GM10266 (cell line): ENCODE data around the gene ZNF771.

ENCODE experiments used
- DNase-seq: peaks from one replicate; pipeline ENCODE4 v3.0.0; 2012; ENCODE audit errors: extremely low spot score
- CTCF ChIP-seq: IDR thresholded peaks from 2 replicates; pipeline ENCODE4 v1.5.1; 2012; ENCODE audit warnings: mild to moderate bottlenecking, low read depth; ENCODE audit not compliant: control insufficient read depth, insufficient read depth; ENCODE audit errors: missing control alignments

ZNF771 gene

GRCh38 chr16:30407102-30407803 lies at the start of gene ZNF771:
ZNF771 (plus strand) TSS chr16:30407606; CDS start chr16:30408054, 448 bp downstream.
- peak; percentile 96 for DNase-seq

GRCh38 chr16:30357715-30358576 lies 49.5 kb upstream of the ZNF771 start:
- no peak for TF ChIP-seq CTCF
- no peak for DNase-seq

More at GRCh38 chr16:30407102-30407803, at the start of gene ZNF771:
- TF ChIP-seq CTCF = no peak

GRCh38 chr16:30358577-30358936 lies 48.8 kb upstream of the ZNF771 start:
- TF ChIP-seq CTCF = no peak
- no peak for DNase-seq

GRCh38 chr16:30358990-30359870 lies 48.2 kb upstream of the ZNF771 start:
- no peak for TF ChIP-seq CTCF
- DNase-seq = no peak

- DNase-seq = no peak
- TF ChIP-seq CTCF = no peak
Measured at GRCh38 chr16:30359871-30360170, 47.6 kb upstream of the ZNF771 start.

GRCh38 chr16:30361180-30361579 lies 46.2 kb upstream of the ZNF771 start:
- no peak for DNase-seq
- no peak for TF ChIP-seq CTCF

- DNase-seq = no peak
- TF ChIP-seq CTCF = no peak
Measured at GRCh38 chr16:30365200-30365599, 42.2 kb upstream of the ZNF771 start.
